Measurements from ENCODE around the gene DAP.

Gene DAP

GRCh38 chr5:10667431-10668057, 93.5 kb downstream of the DAP start:
- DNase-seq, result no peak

- DNase-seq, result no peak
Measured at GRCh38 chr5:10666531-10667299, 94.3 kb downstream of the DAP start.

- DNase-seq, result no peak
Measured at GRCh38 chr5:10665799-10666198, 95.2 kb downstream of the DAP start.

GRCh38 chr5:10664180-10664769, 96.8 kb downstream of the DAP start:
- DNase-seq, result peak; percentile 30 to 57

- DNase-seq, result peak; percentile 64 to 81
Measured at GRCh38 chr5:10663489-10664179, 97.4 kb downstream of the DAP start.

- no peak for DNase-seq
Measured at GRCh38 chr5:10662661-10663488, 98.2 kb downstream of the DAP start.

GRCh38 chr5:10662083-10662482, 99.0 kb downstream of the DAP start:
- no peak for DNase-seq

- no peak for DNase-seq
Measured at GRCh38 chr5:10661401-10661800, 99.6 kb downstream of the DAP start.

- DNase-seq, result no peak
Measured at GRCh38 chr5:10660720-10661387, 100.2 kb downstream of the DAP start.

GRCh38 chr5:10660135-10660534, 100.9 kb downstream of the DAP start:
- DNase-seq, result no peak

GRCh38 chr5:10658265-10658664, 102.8 kb downstream of the DAP start:
- no peak for DNase-seq

- no peak for DNase-seq
Measured at GRCh38 chr5:10655972-10656830, 104.8 kb downstream of the DAP start.

- peak; percentile 60 to 70 for DNase-seq
Measured at GRCh38 chr5:10655161-10655971, 105.7 kb downstream of the DAP start.

GRCh38 chr5:10654566-10654965, 106.5 kb downstream of the DAP start:
- DNase-seq, result no peak

GRCh38 chr5:10653751-10654400, 107.2 kb downstream of the DAP start:
- no peak for DNase-seq

- no peak for DNase-seq
Measured at GRCh38 chr5:10653043-10653442, 108.0 kb downstream of the DAP start.

GRCh38 chr5:10652606-10653005, 108.4 kb downstream of the DAP start:
- no peak for DNase-seq

- DNase-seq, result no peak
Measured at GRCh38 chr5:10652151-10652550, 108.9 kb downstream of the DAP start.

GRCh38 chr5:10649666-10650380, 111.2 kb downstream of the DAP start:
- no peak for DNase-seq

Measured in NCI-H2081 (cell line).